GM20431 (cell line): ENCODE results near the gene ACAD8.
"Not testable (repeated sequence)": the region's sequence is repeated elsewhere in the genome, so short reads cannot be mapped to it uniquely, and the experiment has no call there.

ENCODE experiments used
- in situ Hi-C: fragments of 300-500 bp; cut with MseI, MboI; formaldehyde crosslinking; loops from one replicate; pipeline ENCODE4 v1.15.0; 2020; ENCODE audit warnings: low sequenced_read_pairs; ENCODE audit not compliant: unreplicated experiment

ACAD8 gene

DNA sequence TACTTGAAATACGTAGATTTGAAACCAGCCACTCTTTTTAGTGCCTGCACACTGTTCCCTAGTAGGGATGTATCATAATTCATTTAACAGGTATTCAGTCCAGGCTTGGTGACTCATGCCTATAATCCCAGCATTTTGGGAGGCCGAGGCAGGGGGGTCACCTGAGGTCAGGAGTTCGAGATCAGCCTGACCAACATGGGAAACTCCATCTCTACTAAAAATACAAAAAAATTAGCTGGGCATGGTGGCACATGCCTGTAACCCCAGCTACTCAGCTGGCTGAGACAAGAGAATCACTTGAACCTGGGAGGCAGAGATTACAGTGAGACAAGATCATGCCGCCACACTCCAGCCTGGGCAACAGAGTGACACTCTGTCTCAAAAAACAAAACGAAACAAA lies 31.0 kb downstream of the ACAD8 start:
- in situ Hi-C loops: not testable (repeated sequence)

DNA sequence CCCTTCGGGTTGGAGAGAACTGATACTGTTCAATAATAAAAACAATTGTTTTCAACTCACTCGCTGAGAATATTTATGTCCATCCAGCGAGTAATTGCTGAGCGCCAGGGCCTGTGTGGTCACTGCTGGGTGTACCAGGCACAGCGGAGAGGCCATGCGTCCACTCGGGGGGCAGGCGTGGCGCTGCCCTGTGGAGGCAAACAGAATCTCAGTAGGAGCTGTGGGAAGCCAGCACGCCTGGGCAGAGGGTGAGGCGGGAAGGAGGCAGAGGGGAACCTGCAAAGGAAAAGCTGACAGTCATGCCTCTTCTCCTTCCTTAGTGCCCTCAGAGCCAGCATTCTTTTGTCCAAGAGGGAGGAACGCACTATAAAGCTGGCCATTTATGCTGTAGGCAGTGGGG lies 34.2 kb downstream of the ACAD8 start:
- in situ Hi-C loops: no loop called here

DNA sequence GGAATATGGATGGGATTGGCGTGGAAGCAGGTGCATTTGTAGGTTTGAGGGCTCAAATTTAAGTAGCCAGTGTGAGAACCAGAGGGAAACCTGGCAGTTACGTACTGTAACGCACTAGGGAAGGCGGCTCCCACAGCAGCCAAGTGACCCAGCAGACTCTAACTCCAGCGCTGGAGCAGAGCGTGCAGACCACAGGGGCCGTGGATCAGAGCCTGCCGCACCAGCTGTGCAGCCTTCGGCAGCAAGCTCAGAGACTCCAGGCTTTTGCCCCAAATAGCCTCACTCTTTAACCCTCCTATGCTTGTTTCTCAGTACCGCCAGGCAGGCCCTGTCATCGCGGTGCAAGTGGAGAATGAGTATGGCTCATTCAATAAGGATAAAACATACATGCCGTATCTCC lies 35.1 kb downstream of the ACAD8 start:
- in situ Hi-C loops: no loop called here

DNA sequence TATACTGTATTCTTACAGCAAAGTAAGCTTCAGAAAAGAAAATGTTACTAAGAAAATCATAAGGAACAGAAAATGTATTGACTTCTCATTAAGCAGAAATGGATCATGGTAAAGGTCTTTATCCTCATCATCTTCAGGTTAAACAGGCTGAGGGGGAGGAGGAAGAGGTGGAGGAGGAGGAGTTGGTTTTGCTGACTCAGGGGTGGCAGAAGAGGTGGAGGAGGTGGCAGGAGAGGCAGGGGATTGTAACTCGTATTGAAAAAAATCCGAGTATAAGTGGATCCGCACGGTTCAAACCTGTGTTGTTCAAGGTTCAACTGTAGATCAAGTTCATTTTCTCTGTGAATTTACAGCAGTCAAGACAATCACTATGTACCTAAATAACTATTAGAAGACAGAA lies 35.8 kb downstream of the ACAD8 start:
- in situ Hi-C loops: no loop called here

DNA sequence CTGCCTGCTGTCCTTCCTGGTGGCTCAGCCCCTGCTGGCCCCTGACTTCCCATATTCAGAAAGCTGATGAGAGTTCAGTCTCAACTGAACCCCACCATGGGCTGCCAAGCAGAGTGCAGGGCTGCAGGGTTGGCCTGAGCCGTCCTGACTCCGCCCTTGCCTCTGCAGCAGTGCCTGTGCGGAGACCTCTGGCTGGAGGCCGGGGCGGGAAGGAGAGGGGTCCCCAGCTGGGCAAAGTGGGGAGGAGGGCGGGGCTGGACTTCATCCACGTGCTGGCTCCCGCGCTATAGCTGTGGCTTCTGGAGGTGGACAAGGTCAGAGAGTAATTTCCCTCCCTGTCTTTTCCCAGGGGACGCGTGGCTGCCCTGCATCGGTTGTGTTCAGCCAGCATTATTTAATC lies 36.4 kb downstream of the ACAD8 start:
- in situ Hi-C loops: no loop called here

DNA sequence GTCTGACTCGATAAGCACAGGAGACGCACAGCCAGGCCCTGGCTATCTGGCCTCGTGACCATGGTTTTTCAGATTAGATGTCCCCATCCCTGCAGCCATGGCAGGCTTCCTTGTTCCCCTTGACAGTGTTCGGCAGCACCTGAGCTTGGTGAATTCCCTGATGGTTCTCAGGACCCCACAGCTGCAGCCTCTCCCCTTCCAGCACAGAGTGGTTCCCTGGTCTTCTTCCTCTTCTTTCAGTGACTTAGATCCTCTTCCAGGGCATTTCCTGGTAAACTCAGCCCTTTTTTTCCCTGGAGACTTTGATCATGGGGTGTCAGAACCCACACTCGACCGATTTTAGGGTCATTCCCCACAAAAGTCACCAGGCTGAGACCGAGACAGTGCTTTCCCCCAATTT lies 37.3 kb downstream of the ACAD8 start:
- in situ Hi-C loops: no loop called here

DNA sequence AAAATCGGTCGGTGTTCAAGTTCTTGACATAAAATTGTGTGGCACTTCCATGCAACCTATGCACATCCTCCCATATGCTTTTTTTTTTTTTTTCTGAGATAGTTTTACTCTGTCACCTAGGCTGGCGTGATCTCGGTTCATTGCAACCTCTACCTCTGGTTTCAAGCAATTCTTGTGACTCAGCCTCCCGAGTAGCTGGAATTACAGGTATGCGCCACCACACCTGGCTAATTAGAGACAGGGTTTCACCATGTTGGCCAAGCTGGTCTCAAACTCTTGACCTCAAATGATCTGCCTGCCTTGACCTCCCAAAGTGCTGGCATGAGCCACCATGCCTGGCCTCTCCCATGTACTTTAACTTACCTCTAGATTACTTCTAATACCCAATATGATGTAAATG lies 37.8 kb downstream of the ACAD8 start:
- in situ Hi-C loops: no loop called here

DNA sequence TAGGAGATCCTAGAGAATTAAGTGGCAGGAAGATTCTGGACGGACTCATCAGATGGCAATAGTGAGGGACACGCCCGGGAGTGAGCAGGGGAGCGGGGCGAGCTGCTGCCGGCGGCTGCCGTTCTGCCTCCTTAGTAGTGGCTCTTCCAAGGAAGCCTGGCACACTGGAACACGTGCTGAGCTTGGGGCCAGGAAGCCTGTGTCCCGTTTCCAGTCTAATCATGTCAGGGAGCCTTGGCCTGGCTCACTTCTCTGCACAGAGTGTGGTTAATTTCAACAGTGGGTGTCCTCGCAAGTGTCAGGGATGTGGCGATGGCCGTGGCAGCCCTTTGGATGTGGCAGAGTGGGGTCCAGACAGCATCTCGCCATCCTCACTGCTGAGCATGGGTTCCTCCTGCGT lies 39.3 kb downstream of the ACAD8 start:
- in situ Hi-C loops: no loop called here

DNA sequence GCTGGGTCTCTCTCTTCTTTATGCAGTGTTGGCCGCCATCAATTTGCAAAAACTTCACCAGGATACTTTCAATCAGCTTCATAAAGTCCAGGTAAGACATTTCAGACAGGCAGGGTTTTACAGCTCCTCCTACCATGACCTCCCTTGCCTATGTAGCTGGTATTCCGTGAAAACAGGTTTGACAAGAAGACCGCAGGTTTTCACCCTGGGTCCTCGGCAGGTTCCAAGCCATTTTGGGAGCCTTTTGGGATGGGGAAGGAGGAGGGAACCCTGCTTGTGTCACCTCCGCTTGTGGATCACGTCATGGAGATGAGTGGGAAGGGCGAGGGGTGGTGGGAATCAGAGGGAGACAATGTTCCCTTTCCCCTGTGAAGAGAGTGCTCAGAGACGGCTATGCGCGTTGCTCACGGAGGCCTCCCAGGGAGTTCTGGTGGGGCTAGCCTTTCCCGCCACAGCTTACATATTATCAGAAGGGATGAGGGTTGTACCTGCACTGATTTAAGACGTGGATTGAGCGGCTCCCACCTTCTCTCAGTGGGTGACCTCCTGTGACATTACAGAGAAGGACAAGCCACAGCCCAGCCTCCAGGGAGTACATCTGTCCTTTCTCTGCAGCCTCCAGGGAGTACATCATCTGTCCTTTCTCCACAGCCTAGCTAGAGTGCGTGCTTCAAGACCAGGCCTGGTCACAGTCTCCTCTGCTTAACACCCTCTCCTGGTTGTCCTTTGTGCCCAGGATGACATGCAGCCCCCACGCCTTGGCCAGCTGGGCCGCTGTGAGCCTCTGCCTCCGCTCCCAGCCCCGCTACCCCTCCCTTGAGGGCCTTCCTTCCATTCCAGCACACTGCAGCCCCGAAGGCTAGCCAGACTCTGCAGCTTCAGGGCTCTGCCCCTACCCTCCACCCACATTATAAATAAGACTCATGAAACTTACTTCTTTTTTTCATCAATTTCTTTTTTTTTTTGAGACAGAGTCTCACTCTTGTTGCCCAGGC lies 40.0 kb downstream of the ACAD8 start:
- in situ Hi-C loops: no loop called here

DNA sequence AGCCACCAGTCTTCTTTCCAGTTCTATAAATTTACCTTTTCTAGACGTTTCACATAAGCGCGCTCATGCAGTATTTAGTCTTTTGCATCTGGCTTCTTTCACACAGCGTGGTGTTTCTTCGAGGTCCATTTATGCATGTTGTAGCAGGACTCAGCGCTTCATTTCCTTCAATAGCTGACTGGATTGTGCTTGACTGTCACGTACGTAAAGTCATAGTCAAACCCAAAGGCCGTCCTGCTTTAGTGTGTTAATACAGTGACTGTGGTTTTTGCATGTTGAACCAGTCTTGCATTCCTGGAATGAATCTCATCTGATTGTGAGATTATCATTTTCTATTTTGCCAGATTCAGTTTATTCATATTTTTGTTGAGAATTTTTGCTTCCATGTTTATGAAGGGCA lies 41.3 kb downstream of the ACAD8 start:
- in situ Hi-C loops: no loop called here

DNA sequence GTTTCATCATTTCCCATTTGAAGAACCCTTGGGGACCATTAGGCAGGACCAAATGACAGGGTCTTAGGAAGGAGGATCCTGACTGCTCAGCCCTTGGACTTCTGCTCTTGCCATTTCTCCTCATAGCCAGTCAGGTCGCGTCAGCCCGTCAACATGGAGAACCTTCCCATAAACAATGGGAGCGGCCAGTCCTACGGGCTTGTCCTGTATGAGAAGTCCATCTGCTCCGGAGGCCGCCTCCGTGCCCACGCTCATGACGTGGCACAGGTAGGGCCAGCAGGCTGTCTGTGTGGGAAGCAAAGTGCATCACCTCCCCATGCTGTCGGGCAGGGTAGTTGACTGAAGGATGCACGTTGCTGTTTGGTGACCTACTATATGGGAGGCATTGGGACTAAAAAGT lies 58.9 kb downstream of the ACAD8 start:
- in situ Hi-C loops: no loop called here

DNA sequence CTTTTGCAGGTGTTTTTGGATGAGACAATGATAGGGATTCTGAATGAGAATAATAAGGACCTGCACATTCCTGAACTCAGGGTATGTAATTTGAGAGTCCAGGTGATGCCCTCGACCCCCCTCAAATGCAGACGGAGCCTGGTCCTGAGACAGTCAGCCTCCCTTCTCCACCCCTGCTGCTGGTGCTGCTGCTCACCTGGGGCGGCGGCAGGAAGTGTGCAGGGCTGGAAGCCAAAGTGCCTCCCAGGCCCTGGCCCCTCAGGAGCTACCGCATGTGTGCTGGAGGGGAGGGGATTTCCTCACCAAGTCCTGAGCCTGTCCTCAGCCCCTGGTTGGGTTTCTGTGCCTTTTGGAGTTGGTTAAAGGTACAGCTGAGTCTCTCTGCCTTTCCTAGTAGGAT lies 59.4 kb downstream of the ACAD8 start:
- in situ Hi-C loops: no loop called here

DNA sequence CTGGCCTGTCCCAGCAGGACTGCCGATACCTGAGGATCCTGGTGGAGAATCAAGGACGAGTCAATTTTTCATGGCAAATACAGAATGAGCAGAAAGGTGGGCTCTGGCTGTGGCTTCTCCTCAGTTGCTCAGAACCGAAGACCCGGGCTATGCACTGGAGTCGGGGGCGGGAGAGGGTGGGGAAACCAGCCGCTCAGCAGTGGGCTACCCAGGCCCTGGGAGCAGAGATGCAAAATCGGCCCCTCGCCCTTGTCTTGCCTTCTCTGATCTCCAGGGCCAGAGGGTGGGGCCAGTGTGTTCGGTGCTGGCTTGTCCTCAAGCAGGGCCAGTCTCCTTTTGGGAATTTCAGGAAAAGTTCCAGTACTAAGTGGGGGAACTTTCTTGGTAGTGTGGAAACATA lies 60.0 kb downstream of the ACAD8 start:
- in situ Hi-C loops: no loop called here

DNA sequence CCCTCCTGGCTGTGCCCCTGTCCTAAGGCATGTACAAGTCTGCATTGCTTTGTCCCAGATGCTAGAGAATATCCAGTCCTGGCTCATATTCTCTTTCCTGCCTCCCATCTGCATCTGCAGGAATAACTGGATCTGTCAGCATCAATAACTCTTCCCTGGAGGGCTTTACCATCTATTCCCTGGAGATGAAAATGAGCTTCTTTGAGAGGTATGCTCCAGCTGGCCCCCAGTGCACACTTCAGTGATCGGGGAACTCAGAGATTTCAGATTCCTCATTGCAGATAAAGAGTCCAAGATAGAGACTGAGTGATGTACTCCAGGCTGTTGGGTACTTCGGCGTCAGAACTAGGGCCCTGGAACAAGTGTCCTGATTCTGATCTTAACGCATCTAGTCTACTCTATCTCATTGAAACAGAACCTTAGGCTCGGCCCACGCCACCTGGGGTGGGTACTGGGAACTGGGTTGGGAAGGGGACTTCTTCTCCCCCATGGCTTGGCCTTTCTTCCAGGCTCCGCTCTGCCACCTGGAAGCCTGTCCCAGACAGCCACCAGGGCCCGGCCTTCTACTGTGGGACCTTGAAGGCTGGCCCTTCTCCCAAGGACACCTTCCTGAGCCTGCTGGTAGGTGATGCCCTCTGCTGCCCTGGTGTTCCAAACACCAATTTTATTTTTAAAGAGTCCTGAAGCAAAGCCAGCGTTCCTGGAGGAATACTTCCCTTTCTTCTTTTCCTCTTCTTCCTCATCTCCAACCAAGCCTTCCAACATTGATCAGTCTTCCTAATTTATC lies 60.6 kb downstream of the ACAD8 start:
- in situ Hi-C loops: no loop called here
